ENCODE results near the gene HIGD2B.
"Not testable (repeated sequence)": the region's sequence is repeated elsewhere in the genome, so short reads cannot be mapped to it uniquely, and the experiment has no call there.

HIGD2B gene

GRCh38 chr15:72685925-72686794 lies at the start of gene HIGD2B, which contains the start of gene BBS4:
HIGD2B (minus strand) TSS chr15:72686182; CDS start chr15:72676374, 9,808 bp downstream.
BBS4 (plus strand) TSS chr15:72686207; CDS start chr15:72686228, 21 bp downstream.
- DNase-seq: peak; percentile 83

GRCh38 chr15:72735111-72735510 lies 49.1 kb upstream of the HIGD2B start:
- no peak for DNase-seq

- DNase-seq: no peak
These were observed 48.2 kb upstream of the HIGD2B start for GRCh38 chr15:72733941-72734738.

GRCh38 chr15:72732516-72732915 lies 46.5 kb upstream of the HIGD2B start:
- no peak for DNase-seq

GRCh38 chr15:72732086-72732485 lies 46.1 kb upstream of the HIGD2B start:
- no peak for DNase-seq

- DNase-seq: no peak
These were observed 42.8 kb upstream of the HIGD2B start for GRCh38 chr15:72728821-72729220.

- peak; percentile 32 for DNase-seq
These were observed 42.3 kb upstream of the HIGD2B start for GRCh38 chr15:72728249-72728648.

- DNase-seq: no peak
These were observed 41.2 kb upstream of the HIGD2B start for GRCh38 chr15:72727154-72727553.

GRCh38 chr15:72725851-72726250 lies 39.9 kb upstream of the HIGD2B start:
- DNase-seq: not testable (repeated sequence)

- DNase-seq: no peak
These were observed 39.5 kb upstream of the HIGD2B start for GRCh38 chr15:72725446-72725845.

GRCh38 chr15:72724028-72724427 lies 38.0 kb upstream of the HIGD2B start:
- peak; percentile 31 for DNase-seq

- DNase-seq: peak; percentile 55
These were observed 36.2 kb upstream of the HIGD2B start for GRCh38 chr15:72722071-72722696.

- not testable (repeated sequence) for DNase-seq
These were observed 22.7 kb upstream of the HIGD2B start for GRCh38 chr15:72708551-72709303.

- DNase-seq: peak; percentile 50
These were observed 20.3 kb upstream of the HIGD2B start for GRCh38 chr15:72706266-72706665.

GRCh38 chr15:72700076-72700475 lies 14.1 kb upstream of the HIGD2B start:
- no peak for DNase-seq

GRCh38 chr15:72698938-72699337 lies 13.0 kb upstream of the HIGD2B start:
- DNase-seq: no peak

- DNase-seq: no peak
These were observed 5.0 kb upstream of the HIGD2B start for GRCh38 chr15:72690938-72691337.

GRCh38 chr15:72688697-72689096 lies 2.7 kb upstream of the HIGD2B start:
- no peak for DNase-seq

- DNase-seq: no peak
These were observed 569 bp downstream of the HIGD2B start for GRCh38 chr15:72685301-72685924.

- DNase-seq: no peak
These were observed 3.2 kb downstream of the HIGD2B start for GRCh38 chr15:72682772-72683171.

GRCh38 chr15:72680931-72681330 lies 5.1 kb downstream of the HIGD2B start:
- DNase-seq: no peak

- no peak for DNase-seq
These were observed 9.1 kb downstream of the HIGD2B start for GRCh38 chr15:72676838-72677237.

Measured in HCEC 1CT (cell line).